WTC11 (cell line): ENCODE results near the gene BDH1. TPM values are rescaled to one million over a fixed set of nuclear protein-coding genes. Genes with fewer than 3 reads are reported as not detected.

Experiments
- ATAC-seq: fragments of 200-7000 bp; cut with Tn5 transposase; 2 replicates; pipeline ENCODE4 v1.10.0; 2021; ENCODE audit warnings: mild to moderate bottlenecking, moderate library complexity
- CTCF ChIA-PET: fragments of 300-600 bp; sonication (Branson Sonifier 250); formaldehyde crosslinking; loops from one replicate; lab custom pipeline; 2021; ENCODE audit warnings: antibody characterized with exemption; lab: Charles Lee
- POLR2A ChIA-PET: fragments of 350-600 bp; sonication (Branson Sonifier 250); formaldehyde crosslinking; loops from one replicate; lab custom pipeline; 2021; ENCODE audit warnings: antibody characterized with exemption; lab: Charles Lee
- DNase-seq: peaks from one replicate; pipeline ENCODE4 v3.0.0; 2021; ENCODE audit warnings: low spot score
- H3K27ac Mint-ChIP-seq: 2 replicates; pipeline ENCODE4 v1.8.0; 2021; ENCODE audit warnings: mixed read lengths
- H3K27me3 Mint-ChIP-seq: 2 replicates; pipeline ENCODE4 v1.8.0; 2021; ENCODE audit warnings: low read depth, mild to moderate bottlenecking, moderate library complexity, mixed read lengths
- H3K36me3 Mint-ChIP-seq: 2 replicates; pipeline ENCODE4 v1.8.0; 2021; ENCODE audit warnings: mixed read lengths
- H3K4me1 Mint-ChIP-seq: 2 replicates; pipeline ENCODE4 v1.8.0; 2022; ENCODE audit warnings: mixed read lengths
- H3K4me3 Mint-ChIP-seq: 2 replicates; pipeline ENCODE4 v1.8.0; 2021; ENCODE audit warnings: mild to moderate bottlenecking, moderate library complexity, mixed read lengths
- H3K9me3 Mint-ChIP-seq: 2 replicates; pipeline ENCODE4 v1.8.0; 2021; ENCODE audit warnings: mixed read lengths
- AFF4 ChIP-seq: sonication (generic); formaldehyde crosslinking; IDR thresholded peaks from 2 replicates; pipeline ENCODE4 v1.8.1; 2023; ENCODE audit warnings: mild to moderate bottlenecking, missing genetic modification reagents, borderline replicate concordance
- ATF1 ChIP-seq: sonication (generic); formaldehyde crosslinking; IDR thresholded peaks from 2 replicates; pipeline ENCODE4 v1.8.1; 2023; ENCODE audit warnings: mild to moderate bottlenecking, moderate library complexity, missing genetic modification reagents
- CDX4 ChIP-seq: fragments of 250-450 bp; sonication (Bioruptor Pico); IDR thresholded peaks from 2 replicates; pipeline ENCODE4 v1.9.0; 2021; ENCODE audit warnings: moderate library complexity, mild to moderate bottlenecking, inconsistent platforms, borderline replicate concordance
- E2F1 ChIP-seq: sonication (generic); formaldehyde crosslinking; IDR thresholded peaks from 2 replicates; pipeline ENCODE4 v1.8.0; 2022; ENCODE audit warnings: mild to moderate bottlenecking, missing genetic modification reagents
- EMX1 ChIP-seq: fragments of 250-450 bp; sonication (Bioruptor Pico); IDR thresholded peaks from 2 replicates; pipeline ENCODE4 v1.8.0; 2021; ENCODE audit warnings: mild to moderate bottlenecking
- FOXP1 ChIP-seq: sonication (generic); formaldehyde crosslinking; IDR thresholded peaks from 2 replicates; pipeline ENCODE4 v1.8.0; 2022; ENCODE audit warnings: missing genetic modification reagents, mild to moderate bottlenecking, moderate library complexity, borderline replicate concordance
- FOXP4 ChIP-seq: sonication (generic); formaldehyde crosslinking; IDR thresholded peaks from 2 replicates; pipeline ENCODE4 v1.8.0; 2022; ENCODE audit warnings: mild to moderate bottlenecking, missing genetic modification reagents
- GABPB1 ChIP-seq: sonication (generic); formaldehyde crosslinking; IDR thresholded peaks from 2 replicates; pipeline ENCODE4 v1.8.1; 2023; ENCODE audit warnings: mild to moderate bottlenecking, missing genetic modification reagents
- GRHL2 ChIP-seq: fragments of 250-450 bp; sonication (Bioruptor Pico); IDR thresholded peaks from 2 replicates; pipeline ENCODE4 v1.8.0; 2022; ENCODE audit warnings: mild to moderate bottlenecking, moderate library complexity; ENCODE audit not compliant: insufficient replicate concordance, severe bottlenecking
- HMGA2 ChIP-seq: fragments of 250-450 bp; sonication (Bioruptor Pico); IDR thresholded peaks from 2 replicates; pipeline ENCODE4 v1.4.0; 2021; ENCODE audit warnings: mild to moderate bottlenecking, moderate library complexity
- MYBL2 ChIP-seq: sonication (generic); formaldehyde crosslinking; IDR thresholded peaks from 2 replicates; pipeline ENCODE4 v1.8.1; 2023; ENCODE audit warnings: mild to moderate bottlenecking, moderate library complexity, missing genetic modification reagents
- NR1H2 ChIP-seq: sonication (generic); formaldehyde crosslinking; IDR thresholded peaks from 2 replicates; pipeline ENCODE4 v1.9.0; 2021; ENCODE audit warnings: mild to moderate bottlenecking, moderate library complexity, missing genetic modification reagents
- PRDM15 ChIP-seq: sonication (generic); formaldehyde crosslinking; IDR thresholded peaks from 2 replicates; pipeline ENCODE4 v1.8.0; 2022; ENCODE audit warnings: missing genetic modification reagents
- SP1 ChIP-seq: sonication (generic); formaldehyde crosslinking; conservative IDR thresholded peaks from 2 replicates; pipeline ENCODE4 v1.8.1; 2022; ENCODE audit warnings: missing genetic modification reagents
- ZBTB21 ChIP-seq: sonication (generic); formaldehyde crosslinking; IDR thresholded peaks from 2 replicates; pipeline ENCODE4 v1.8.1; 2023; ENCODE audit warnings: mild to moderate bottlenecking, missing genetic modification reagents, borderline replicate concordance
- ZMAT4 ChIP-seq: fragments of 250-450 bp; sonication (Bioruptor Pico); IDR thresholded peaks from 2 replicates; pipeline ENCODE4 v1.9.0; 2021; ENCODE audit warnings: mild to moderate bottlenecking
- ZNF121 ChIP-seq: sonication (generic); formaldehyde crosslinking; IDR thresholded peaks from 2 replicates; pipeline ENCODE4 v1.8.0; 2023; ENCODE audit warnings: missing genetic modification reagents
- ZNF219 ChIP-seq: sonication (generic); formaldehyde crosslinking; IDR thresholded peaks from 2 replicates; pipeline ENCODE4 v1.8.0; 2023; ENCODE audit warnings: missing genetic modification reagents, mild to moderate bottlenecking, borderline replicate concordance
- ZNF263 ChIP-seq: sonication (generic); formaldehyde crosslinking; IDR thresholded peaks from 2 replicates; pipeline ENCODE4 v1.8.1; 2022; ENCODE audit warnings: low read depth, mild to moderate bottlenecking, moderate library complexity, missing genetic modification reagents
- total RNA-seq: library from RNA; stranded (reverse); gene quantifications from 3 replicates; pipeline ENCODE4 v1.2.3, GENCODE V29; 2021

The BDH1 gene
- total RNA-seq, 1 experiment from 2014 or later = 26.8 TPM

- H3K4me3 Mint-ChIP-seq = no peak overlapping the region
- peaks cover 2% of the 10 kb centered on the region for H3K27me3 Mint-ChIP-seq
- POLR2A ChIA-PET = no interaction called here
- TF ChIP-seq FOXP4 (CRISPR knock-in tag) (no peak), ZBTB21 (CRISPR knock-in tag) (no peak), ZNF263 (CRISPR knock-in tag) (no peak), HMGA2 (CRISPR knock-in tag) (no peak), CDX4 (no peak), ATF1 (CRISPR knock-in tag) (no peak), ZNF121 (CRISPR knock-in tag) (no peak), GABPB1 (CRISPR knock-in tag) (no peak), FOXP1 (CRISPR knock-in tag) (no peak), E2F1 (CRISPR knock-in tag) (no peak), AFF4 (CRISPR knock-in tag) (no peak), GRHL2 (no peak), MYBL2 (CRISPR knock-in tag) (no peak), NR1H2 (CRISPR knock-in tag) (no peak), PRDM15 (CRISPR knock-in tag) (no peak), EMX1 (no peak), SP1 (CRISPR knock-in tag) (no peak), ZMAT4 (CRISPR knock-in tag) (no peak), ZNF219 (no peak)
- peaks cover 6% of the 10 kb centered on the region for H3K36me3 Mint-ChIP-seq
- peaks cover 6% of the 10 kb centered on the region for H3K9me3 Mint-ChIP-seq
- DNase-seq (no peak), ATAC-seq (no peak)
- no peaks in the 10 kb centered on the region for H3K4me1 Mint-ChIP-seq
- no peak overlapping the region for H3K27ac Mint-ChIP-seq
- CTCF ChIA-PET = interaction anchor here (1.4 kb wide), 1 partner anchor 106 kb away, joined by 4 read pairs; no protein-coding TSS in a partner anchor
Observed at GRCh38 chr3:197493049-197493448, 62.7 kb downstream of the BDH1 start.
